ENCODE measurements around the gene NOXO1.

Gene NOXO1

DNA sequence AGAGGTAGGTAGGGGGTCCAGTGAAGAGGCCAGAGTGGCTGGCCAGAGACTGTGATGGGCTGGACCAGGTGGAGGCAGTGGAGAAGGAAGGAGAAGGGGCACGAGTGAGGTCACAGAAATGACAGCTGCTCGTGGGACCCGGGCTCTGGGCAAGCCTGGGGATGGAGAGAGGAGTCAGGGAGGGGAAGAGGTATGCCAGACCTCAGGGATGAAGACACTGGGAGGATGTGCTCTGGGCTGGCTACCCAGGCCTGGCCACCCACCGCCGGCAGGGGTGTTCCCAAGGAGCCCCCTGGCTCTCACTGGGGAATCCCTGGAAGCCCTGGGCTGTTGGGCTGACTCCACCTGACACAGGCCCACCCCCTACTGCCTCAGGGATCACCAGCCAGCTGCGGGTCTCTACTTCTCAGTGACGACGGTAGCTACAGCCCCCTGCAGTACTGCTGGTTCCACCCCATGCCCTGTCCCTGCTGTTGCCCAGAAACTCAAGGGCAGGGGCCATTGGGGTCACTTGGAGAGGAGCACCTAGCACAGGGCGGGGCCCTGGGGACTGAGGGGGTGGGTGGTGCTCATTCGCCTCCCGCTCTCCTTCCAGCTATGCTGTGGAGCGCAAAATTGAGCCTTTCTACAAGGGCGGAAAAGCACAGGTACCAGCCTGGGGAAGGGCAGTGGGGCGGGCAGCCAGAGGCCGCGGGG is 7.7 kb downstream of the NOXO1 start:
- TF ChIP-seq GATA2 (IDR thresholded peaks at IDR 0.05; ENCODE audit: low read depth, low read length) (no peak), GATA3 (IDR thresholded peaks at IDR 0.05; ENCODE audit: low read depth, low read length) (no peak)

DNA sequence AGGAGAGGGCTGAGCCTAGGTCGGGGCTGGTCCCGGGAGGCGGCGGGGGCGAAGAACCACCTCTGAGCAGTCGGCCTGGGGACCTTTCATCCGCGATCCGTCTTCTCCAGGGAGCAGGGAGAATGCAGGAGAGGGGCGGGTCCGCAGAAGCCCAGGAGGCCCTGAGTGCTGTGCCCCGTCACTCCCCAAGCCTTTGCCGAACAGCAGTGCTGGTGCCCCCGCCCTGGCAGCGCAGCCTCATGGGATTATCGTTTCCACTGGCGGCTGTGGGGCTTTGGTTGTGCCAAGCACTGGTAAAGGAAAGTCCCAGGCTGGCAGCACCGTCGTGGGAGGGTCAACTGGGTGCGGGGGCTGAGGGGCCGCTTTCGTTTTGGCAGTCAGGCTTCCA is 8.8 kb downstream of the NOXO1 start:
- TF ChIP-seq GATA3 (IDR thresholded peaks at IDR 0.05; ENCODE audit: low read depth, low read length), result no peak
- no peak for TF ChIP-seq GATA2 (IDR thresholded peaks at IDR 0.05; ENCODE audit: low read depth, low read length)

DNA sequence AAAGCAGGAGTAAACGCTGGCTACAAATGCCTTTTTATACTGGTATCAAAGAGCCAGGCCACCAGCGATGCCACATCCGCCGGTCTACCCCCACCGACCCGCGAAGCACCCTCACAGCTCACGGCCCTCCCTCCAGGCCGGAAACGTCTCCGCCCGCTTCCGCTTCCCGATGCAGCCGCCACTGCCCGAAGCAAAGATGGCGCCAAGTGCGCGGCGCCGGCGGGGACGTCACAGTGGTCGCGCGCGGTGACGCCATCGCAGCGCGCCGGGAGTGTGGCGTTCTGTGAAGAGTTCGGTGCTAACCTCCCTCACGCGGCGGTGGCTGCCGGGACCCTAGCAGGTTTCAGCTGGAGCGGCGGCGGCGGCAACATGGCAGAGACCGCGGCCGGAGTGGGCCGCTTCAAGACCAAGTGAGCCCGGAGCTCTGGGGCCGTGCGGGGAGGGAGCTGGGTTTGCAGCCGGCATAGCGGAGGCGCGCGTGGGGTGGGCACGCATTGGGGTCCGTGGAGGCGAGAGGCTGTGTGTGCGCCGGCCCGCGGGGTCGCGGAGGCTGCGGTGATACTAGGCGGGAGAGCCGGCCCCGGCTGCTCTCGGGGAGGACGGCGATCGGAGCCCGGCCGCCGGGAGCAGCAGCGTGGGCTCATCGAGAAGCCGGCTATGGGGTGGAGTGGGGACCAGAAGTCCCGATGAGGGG is 9.3 kb downstream of the NOXO1 start, which contains the start of gene TBL3:
Gene TBL3 (plus strand): TSS at position 258 of the 694 bp plus-strand sequence. CDS start 112 bp downstream, at position 370.
- TF ChIP-seq GATA2 (IDR thresholded peaks at IDR 0.05; ENCODE audit: low read depth, low read length) (peak; percentile 15; the same call in 1 of the 2 replicates), GATA3 (IDR thresholded peaks at IDR 0.05; ENCODE audit: low read depth, low read length) (no peak)

DNA sequence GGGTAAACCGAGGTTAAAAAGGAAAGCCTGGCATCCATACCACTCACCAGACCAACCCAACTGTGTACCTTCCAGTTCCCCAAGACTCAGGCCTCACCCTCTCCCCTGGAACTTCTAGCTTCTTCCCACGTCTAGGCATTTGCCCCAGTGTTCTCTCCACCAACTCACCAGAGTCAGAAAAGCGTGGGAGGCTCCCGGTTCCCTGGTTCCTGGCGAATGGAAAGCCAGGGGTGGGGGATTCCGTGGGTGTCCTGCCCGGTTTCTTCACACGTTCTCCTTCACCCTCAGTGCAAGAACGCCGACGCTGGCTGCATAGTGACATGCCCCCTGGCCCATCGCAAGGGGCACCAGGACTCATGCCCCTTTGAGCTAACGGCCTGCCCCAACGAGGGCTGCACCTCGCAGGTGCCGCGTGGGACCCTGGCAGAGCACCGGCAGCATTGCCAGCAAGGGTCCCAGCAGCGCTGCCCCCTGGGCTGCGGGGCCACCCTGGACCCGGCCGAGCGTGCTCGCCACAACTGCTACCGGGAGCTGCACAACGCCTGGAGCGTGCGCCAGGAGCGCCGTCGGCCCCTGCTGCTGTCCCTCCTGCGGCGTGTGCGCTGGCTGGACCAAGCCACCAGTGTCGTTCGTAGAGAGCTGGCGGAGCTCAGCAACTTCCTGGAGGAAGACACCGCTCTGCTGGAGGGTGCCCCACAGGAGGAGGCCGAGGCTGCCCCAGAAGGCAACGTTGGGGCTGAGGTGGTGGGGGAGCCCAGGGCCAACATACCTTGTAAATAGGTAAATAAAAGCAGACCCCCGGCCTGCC is 12.9 kb downstream of the NOXO1 start:
- no peak for TF ChIP-seq GATA3 (IDR thresholded peaks at IDR 0.05; ENCODE audit: low read depth, low read length)
- no peak for TF ChIP-seq GATA2 (IDR thresholded peaks at IDR 0.05; ENCODE audit: low read depth, low read length)

DNA sequence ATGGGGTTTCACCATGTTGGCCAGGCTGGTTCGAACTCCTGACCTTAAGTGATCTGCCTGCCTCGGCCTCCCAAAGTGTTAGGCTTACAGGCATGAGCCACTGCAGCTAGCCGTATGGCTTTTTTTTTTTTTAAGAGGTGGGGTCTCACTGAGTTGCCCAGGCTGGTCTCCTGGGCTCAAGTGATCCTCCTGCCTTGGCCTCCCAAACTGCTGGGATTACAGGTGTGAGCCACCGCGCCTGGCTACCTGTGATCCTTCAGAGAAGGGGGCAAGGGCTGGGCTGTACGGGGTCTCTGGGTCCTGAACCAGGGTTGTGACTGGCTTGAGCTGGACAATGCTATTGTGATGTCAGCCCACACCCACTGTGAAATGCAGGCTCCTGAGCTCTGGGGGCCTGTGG is 14.8 kb downstream of the NOXO1 start, which contains the start of gene RNF151:
Gene RNF151 (plus strand): TSS at position 397 of the 400 bp plus-strand sequence. CDS start 26 bp downstream, outside the sequence.
- TF ChIP-seq GATA3 (IDR thresholded peaks at IDR 0.05; ENCODE audit: low read depth, low read length) (no peak), GATA2 (IDR thresholded peaks at IDR 0.05; ENCODE audit: low read depth, low read length) (no peak)

DNA sequence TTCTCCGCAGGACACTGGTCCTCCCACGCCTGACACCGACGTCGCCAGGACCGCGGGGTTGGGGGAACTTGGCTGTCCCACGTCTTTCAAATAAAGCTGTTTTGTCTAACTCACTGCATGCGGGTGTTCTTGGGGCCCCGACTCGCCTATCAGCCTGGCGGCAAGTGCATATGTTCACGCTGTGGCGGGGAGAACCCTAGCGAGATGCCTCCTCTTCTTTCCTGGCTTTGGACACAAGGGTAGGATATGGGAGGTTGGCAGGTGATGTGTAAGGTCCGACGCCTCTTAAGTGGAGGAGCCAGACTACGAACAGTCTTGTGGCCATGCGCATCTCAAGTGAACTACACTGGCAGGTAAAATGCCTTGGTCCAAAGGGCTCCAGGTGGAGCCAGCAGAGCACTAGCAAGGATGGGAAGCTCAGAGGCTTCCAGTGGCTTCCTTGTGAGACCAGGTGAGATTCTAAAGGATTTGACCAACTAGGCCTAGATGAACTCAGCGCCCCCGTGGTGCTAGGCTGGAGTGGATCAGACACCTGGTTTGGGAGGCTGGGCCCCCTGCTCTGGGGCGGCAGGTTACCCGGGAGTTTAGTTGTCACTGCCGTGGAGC is 15.8 kb downstream of the NOXO1 start:
- TF ChIP-seq GATA2 (IDR thresholded peaks at IDR 0.05; ENCODE audit: low read depth, low read length), result no peak
- TF ChIP-seq GATA3 (IDR thresholded peaks at IDR 0.05; ENCODE audit: low read depth, low read length), result no peak

DNA sequence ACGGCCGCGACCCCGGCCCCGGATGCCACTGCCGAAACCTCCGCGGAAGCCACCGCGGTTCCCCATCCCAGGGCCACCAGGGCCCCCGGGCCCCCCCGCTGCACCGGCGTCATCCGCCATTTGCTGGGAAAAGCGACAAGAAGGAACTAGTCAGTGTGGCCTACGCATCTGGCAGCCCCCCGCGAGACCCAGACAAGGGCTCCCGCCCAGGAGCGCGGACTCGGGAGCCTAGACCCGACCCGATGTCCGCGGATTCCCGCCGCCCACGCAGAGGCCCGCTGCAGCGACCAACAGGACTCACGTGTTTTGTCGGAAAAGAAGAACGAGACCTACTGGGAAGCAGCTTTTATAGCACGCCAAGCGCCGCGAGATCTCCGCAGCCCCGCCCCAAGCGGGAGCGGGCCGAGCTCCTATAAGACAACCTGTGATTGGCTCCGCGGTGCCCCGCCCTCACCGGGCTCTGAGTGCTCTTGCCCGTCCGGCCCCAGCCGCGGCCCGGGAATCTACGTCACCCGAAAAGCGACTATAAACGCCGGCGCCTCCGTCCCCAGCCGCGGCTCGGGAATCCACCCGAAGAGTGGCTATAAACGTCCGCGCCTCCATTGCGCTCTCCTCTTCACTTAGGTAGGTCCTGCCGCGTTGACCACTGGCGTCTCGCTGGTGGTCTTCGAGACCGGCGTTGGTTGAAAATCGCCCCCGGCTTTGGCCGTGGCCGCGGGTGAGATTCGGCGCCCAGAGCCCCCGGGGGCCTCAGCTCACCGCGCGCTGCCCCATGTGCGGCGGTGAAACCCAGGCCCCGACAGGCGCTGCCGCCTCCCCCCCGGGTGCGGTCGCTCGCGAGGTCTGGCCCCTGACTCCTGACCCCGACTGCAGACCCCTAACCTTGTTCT is 16.5 kb downstream of the NOXO1 start, which contains the start of gene RPS2:
Gene RPS2 (minus strand): TSS at position 321 of the 890 bp plus-strand sequence. CDS start 201 bp downstream, at position 120.
- TF ChIP-seq GATA3 (IDR thresholded peaks at IDR 0.05; ENCODE audit: low read depth, low read length) (no peak), GATA2 (IDR thresholded peaks at IDR 0.05; ENCODE audit: low read depth, low read length) (no peak)

DNA sequence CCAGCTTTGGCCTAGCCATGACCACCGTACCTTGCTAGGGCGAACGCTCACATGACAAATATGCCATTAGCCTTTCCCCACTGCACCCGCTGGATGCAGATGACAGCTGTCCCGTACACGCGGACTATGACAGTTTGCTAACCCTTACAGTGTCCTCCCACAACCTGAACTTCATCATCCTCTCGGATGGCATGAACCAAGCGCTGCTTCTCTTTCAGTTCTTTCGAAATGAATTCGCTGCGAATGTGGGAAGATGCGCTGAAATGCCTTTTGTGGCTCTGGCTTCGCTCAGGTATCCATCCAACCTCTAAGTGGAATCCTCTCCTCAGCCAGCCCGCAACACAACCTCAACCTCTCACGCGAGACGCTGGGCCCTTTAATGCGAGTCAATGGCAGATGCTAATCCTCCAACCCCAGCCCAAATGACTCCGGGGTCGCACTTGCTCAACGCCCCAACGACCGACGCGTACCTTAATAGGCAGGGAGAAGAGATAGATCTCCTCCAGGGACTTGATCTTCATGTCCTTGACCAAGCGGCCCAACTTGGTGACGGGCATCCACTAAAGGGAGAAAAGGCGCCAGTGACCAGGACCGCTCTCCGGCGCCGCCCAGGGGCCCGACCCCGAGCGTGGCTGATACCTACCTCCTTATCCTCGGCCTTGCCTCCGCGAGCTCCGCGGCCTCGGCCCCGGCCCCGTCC is 17.3 kb downstream of the NOXO1 start:
- no peak for TF ChIP-seq GATA2 (IDR thresholded peaks at IDR 0.05; ENCODE audit: low read depth, low read length)
- no peak for TF ChIP-seq GATA3 (IDR thresholded peaks at IDR 0.05; ENCODE audit: low read depth, low read length)

DNA sequence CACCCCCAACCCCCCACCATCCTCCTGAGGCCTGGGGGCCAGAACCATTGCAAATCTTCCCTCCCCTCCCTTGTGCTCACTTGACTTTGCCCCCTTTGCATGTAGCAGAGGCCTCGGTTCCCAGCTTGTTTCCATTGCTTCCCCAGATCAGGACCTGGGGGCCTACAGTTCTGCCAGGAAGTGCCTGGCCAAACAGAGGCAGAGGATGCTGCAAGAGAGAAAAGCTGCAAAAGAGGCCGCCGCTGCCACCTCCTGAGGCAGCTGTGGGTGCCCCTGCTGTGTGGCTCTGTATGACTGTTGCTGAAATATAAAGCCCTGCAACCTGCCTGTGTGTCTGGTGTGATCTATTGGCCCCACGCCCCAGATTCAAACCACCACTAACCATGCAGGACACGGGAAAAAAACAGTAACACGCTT is 19.6 kb downstream of the NOXO1 start:
- TF ChIP-seq GATA3 (IDR thresholded peaks at IDR 0.05; ENCODE audit: low read depth, low read length), result no peak
- no peak for TF ChIP-seq GATA2 (IDR thresholded peaks at IDR 0.05; ENCODE audit: low read depth, low read length)

DNA sequence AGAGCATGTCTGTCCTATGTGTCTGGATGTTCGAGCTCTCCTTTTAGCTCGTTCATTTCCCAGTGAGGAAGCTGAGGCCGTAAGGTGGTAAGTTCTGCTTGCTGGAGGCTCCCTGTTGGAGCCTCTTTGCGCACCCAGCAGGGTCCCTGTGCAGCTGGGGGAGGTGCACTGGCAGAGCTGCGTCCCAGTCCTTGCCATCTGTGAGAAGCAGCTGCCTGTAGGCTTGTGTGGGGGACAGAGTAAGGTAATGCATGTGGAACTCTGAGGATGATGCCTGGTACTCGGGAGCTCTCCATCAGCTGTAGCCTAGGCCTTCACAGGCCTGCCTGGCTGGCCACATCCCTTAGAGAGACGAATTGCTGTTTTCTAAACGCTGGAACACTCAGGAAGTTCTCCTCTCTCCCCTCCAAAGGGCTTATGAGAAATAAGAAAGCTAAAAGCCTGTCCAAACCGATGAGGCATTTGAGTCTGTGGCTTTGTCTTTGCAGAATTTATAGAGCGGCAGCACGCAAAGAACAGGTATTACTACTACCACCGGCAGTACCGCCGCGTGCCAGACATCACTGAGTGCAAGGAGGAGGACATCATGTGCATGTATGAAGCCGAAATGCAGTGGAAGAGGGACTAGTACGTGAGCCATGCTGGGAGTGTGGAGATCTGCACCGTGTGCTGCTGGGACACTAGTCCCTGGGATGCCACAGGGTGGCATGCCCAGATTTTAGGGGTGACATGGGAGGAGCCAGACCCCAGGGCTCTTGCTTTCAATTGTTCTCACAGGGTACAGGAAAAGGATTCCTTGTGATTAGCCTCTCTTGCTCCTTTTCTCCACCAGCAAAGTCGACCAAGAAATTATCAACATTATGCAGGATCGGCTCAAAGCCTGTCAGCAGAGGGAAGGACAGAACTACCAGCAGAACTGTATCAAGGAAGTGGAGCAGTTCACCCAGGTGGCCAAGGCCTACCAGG is 20.3 kb downstream of the NOXO1 start:
- TF ChIP-seq GATA2 (IDR thresholded peaks at IDR 0.05; ENCODE audit: low read depth, low read length) (no peak), GATA3 (IDR thresholded peaks at IDR 0.05; ENCODE audit: low read depth, low read length) (no peak)

Data from SH-SY5Y (cell line).